Ovary (tissue), 3 donors: ENCODE data around the gene MAN1A1.

ENCODE experiments used
- CTCF ChIP-seq, 3 donors: fragments of 450-650 bp in 2 of 3; fragments of 200-600 bp in 1 of 3; IDR thresholded peaks; one replicate each; pipeline versions ENCODE4 v1.5.1 to v1.8.0; 2016 to 2022; ENCODE audit warnings: antibody characterized with exemption in 3 of 3, mild to moderate bottlenecking in 1 of 3
- EP300 ChIP-seq: sonication (generic); formaldehyde crosslinking; IDR thresholded peaks from one replicate; pipeline ENCODE4 v1.6.1; 2017; ENCODE audit warnings: antibody characterized with exemption
- POLR2A ChIP-seq: fragments of 450-650 bp; IDR thresholded peaks from one replicate; pipeline ENCODE4 v1.6.1; 2017; ENCODE audit warnings: antibody characterized with exemption, mild to moderate bottlenecking, moderate library complexity
- donor health status: DM: no; HTN: no; CAD: no.

GRCh38 chr6:119201480-119201879 is 148.1 kb downstream of the MAN1A1 start:
- TF ChIP-seq CTCF (IDR thresholded peaks at IDR 0.05) (no peak), EP300 (no peak), POLR2A (no peak)
